SU-DHL-6 (cell line): ENCODE results near the gene DDX10.

Experiments used
- EZH2phosphoT487 ChIP-seq: fragments of 200-600 bp; sonication (generic), shearing (Covaris generic); conservative IDR thresholded peaks from 2 replicates; pipeline ENCODE4 v1.6.1; 2018; ENCODE audit warnings: mild to moderate bottlenecking, antibody characterized with exemption, low read length, moderate library complexity, mixed read lengths
- TF ChIP-seq, protein P1 (sequence below): fragments of 200-600 bp; sonication (generic); IDR thresholded peaks from one replicate; pipeline ENCODE4 v1.5.1; 2017; ENCODE audit warnings: antibody characterized with exemption, mild to moderate bottlenecking, low read length, moderate library complexity; ENCODE audit not compliant: insufficient read depth, poor library complexity, severe bottlenecking

- TF ChIP-seq, protein P1, sequence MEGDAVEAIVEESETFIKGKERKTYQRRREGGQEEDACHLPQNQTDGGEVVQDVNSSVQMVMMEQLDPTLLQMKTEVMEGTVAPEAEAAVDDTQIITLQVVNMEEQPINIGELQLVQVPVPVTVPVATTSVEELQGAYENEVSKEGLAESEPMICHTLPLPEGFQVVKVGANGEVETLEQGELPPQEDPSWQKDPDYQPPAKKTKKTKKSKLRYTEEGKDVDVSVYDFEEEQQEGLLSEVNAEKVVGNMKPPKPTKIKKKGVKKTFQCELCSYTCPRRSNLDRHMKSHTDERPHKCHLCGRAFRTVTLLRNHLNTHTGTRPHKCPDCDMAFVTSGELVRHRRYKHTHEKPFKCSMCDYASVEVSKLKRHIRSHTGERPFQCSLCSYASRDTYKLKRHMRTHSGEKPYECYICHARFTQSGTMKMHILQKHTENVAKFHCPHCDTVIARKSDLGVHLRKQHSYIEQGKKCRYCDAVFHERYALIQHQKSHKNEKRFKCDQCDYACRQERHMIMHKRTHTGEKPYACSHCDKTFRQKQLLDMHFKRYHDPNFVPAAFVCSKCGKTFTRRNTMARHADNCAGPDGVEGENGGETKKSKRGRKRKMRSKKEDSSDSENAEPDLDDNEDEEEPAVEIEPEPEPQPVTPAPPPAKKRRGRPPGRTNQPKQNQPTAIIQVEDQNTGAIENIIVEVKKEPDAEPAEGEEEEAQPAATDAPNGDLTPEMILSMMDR: no peak
- TF ChIP-seq EZH2phosphoT487: no peak
Observed at GRCh38 chr11:108890482-108891105, 225.7 kb downstream of the DDX10 start.
